ENCODE data around the gene RADIL. TPM values are rescaled to one million over a fixed set of nuclear protein-coding genes. Genes with fewer than 3 reads are reported as not detected.
A peak's percentile ranks its signal among the peaks of the same experiment; 100 is the strongest.

Gene RADIL
- total and polyA plus RNA-seq, 7 donors: 0.65 to 3.8 (median 2.6) TPM

DNA sequence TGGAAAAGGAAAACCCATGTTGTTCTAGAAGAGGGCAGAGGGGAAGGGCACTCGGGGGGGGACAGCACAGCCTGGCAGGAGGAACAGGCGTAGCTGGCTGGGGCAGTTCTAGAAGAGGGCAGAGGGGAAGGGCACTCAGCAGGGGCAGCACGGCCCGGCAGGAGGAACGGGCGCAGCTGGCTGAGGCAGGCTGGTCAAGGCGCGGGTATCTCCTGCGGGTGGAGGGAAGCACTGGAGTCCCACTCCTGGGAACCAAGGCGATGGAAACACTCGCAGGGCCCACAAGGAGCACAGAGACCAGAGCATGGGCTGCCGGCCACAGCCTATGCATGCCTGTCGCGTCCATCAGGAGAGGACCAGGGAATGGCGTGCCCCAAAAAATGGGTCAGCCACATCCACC lies 58.4 kb downstream of the RADIL start:
- intact Hi-C loops (cut with DNase I): no loop called here
- peaks cover 0 to 15% (median 0%) of the 10 kb centered on the region in 3 donors for H3K27me3 ChIP-seq (ENCODE audit: insufficient read depth in 3 of 3, low read length in 2 of 3)
- WGBS, 3 donors: 83 to 87% (median 86%) methylated on average over 12 to 15 of the region's 15 CpGs
- H3K9me3 ChIP-seq: no peaks in the 10 kb centered on the region
- H3K4me3 ChIP-seq: no peak overlapping the region
- H3K36me3 ChIP-seq (ENCODE audit: insufficient read depth in 1 of 2, low read depth in 1 of 2): no peaks in the 10 kb centered on the region
- ATAC-seq: no peak
- DNase-seq: peak; percentile 5 to 30
- H3K4me1 ChIP-seq: no peaks in the 10 kb centered on the region
- TF ChIP-seq, protein P1, sequence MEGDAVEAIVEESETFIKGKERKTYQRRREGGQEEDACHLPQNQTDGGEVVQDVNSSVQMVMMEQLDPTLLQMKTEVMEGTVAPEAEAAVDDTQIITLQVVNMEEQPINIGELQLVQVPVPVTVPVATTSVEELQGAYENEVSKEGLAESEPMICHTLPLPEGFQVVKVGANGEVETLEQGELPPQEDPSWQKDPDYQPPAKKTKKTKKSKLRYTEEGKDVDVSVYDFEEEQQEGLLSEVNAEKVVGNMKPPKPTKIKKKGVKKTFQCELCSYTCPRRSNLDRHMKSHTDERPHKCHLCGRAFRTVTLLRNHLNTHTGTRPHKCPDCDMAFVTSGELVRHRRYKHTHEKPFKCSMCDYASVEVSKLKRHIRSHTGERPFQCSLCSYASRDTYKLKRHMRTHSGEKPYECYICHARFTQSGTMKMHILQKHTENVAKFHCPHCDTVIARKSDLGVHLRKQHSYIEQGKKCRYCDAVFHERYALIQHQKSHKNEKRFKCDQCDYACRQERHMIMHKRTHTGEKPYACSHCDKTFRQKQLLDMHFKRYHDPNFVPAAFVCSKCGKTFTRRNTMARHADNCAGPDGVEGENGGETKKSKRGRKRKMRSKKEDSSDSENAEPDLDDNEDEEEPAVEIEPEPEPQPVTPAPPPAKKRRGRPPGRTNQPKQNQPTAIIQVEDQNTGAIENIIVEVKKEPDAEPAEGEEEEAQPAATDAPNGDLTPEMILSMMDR (IDR thresholded peaks at IDR 0.05): no peak
- H3K27ac ChIP-seq: no peak overlapping the region

- 54 to 74% (median 67%) methylated on average over 20 of the region's 20 CpGs for WGBS, 3 donors
- Histone ChIP-seq H3K4me3 (no peak overlapping the region), H3K9me3 (no peaks in the 10 kb centered on the region), H3K36me3 (ENCODE audit: insufficient read depth in 1 of 2, low read depth in 1 of 2) (no peaks in the 10 kb centered on the region), H3K4me1 (no peaks in the 10 kb centered on the region), H3K27ac (no peak overlapping the region), H3K27me3 (ENCODE audit: insufficient read depth in 3 of 3, low read length in 2 of 3) (peaks cover 0 to 16% (median 0%) of the 10 kb centered on the region in 3 donors)
- peak in 1 of 2 donors; percentile 4 for DNase-seq
- intact Hi-C loops (cut with DNase I): no loop called here
- no peak for ATAC-seq
- TF ChIP-seq, protein P1 (IDR thresholded peaks at IDR 0.05): no peak
Observed at GRCh38 chr7:4824120-4824775, 59.3 kb downstream of the RADIL start.

GRCh38 chr7:4823441-4824119 lies 59.9 kb downstream of the RADIL start:
- ATAC-seq (no peak), DNase-seq (peak in 1 of 2 donors; percentile 6)
- Histone ChIP-seq H3K27me3 (ENCODE audit: insufficient read depth in 3 of 3, low read length in 2 of 3) (peaks cover 0 to 16% (median 0%) of the 10 kb centered on the region in 3 donors), H3K4me3 (no peak overlapping the region), H3K9me3 (no peaks in the 10 kb centered on the region), H3K4me1 (no peaks in the 10 kb centered on the region), H3K36me3 (ENCODE audit: insufficient read depth in 1 of 2, low read depth in 1 of 2) (no peaks in the 10 kb centered on the region), H3K27ac (no peak overlapping the region)
- TF ChIP-seq, protein P1 (IDR thresholded peaks at IDR 0.05): no peak
- intact Hi-C loops (cut with DNase I): no loop called here
- WGBS, 3 donors: 69 to 78% (median 74%) methylated on average over 14 of the region's 14 CpGs

DNA sequence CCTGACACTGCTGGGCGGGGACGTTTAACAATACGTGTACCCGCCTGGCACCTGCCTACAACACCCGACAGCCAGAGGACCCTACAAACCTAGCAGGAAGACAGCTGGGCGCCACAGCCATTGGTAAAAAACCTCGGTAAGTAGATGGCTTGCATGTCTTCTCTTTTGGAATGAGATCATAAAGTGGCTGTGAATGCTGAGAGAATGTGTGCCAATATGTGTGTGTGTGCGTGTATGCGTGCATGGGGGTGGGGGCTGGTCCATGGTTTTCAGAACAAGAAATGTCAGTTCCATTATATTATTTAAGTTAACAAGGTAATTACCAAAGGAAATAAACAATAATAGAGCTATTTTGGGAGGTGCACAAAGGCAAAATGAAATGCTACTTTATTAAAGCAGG lies 60.8 kb downstream of the RADIL start:
- no peak for ATAC-seq
- Histone ChIP-seq H3K36me3 (ENCODE audit: insufficient read depth in 1 of 2, low read depth in 1 of 2) (no peaks in the 10 kb centered on the region), H3K4me3 (no peak overlapping the region), H3K27ac (no peak overlapping the region), H3K9me3 (no peaks in the 10 kb centered on the region), H3K27me3 (ENCODE audit: insufficient read depth in 3 of 3, low read length in 2 of 3) (peaks cover 0 to 16% (median 0%) of the 10 kb centered on the region in 3 donors), H3K4me1 (no peaks in the 10 kb centered on the region)
- TF ChIP-seq, protein P1 (IDR thresholded peaks at IDR 0.05): no peak
- intact Hi-C loops (cut with DNase I): no loop called here
- DNase-seq: no peak
- WGBS, 3 donors: 74 to 81% (median 81%) methylated on average over 9 of the region's 9 CpGs
